ENCODE measurements around the gene PBXIP1.

DNA sequence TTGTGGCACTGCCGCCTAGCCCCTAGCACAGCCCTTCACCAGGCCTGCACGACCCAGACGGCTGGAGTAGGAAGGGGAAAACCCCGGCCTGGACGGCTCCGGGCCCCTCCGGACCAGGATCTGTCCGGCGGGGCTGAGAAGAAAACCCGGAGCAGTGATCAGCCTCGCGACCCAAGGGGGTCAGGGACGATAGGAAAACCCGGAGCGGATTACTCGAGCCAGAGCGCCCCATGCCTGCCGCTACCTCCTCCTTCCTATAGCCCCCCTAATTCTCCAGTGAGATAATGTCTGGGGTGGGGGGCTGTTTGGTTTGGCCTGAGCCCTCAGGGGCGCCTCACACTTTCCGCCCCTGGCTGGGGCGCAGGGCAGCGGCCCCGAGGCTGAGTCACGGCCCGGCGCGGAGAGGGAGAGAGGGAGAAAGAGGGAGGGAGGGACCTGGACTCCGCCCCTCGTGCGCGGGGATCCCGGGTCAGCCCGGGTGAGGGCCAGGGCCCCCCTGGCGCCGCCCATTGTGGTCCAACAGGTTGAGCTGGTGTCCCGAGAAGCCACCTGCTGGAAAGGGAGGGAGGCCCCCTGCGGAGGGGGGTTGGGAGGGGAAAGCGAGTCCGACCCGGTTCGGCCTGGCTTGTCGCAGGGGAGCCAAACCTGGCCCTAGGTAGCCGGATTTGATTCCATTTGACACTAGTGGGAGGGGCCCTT is 45.0 kb upstream of the PBXIP1 start:
- no peak for TF ChIP-seq POLR2AphosphoS5 (IDR thresholded peaks at IDR 0.05; ENCODE audit: low read depth, low read length)
- TF ChIP-seq POLR2A (IDR thresholded peaks at IDR 0.05; ENCODE audit: low read depth, low read length): peak; percentile 29; the same call in 1 of the 2 replicates
